GM18868 (cell line): ENCODE data around the gene PXN.
"Not testable (repeated sequence)": the region's sequence is repeated elsewhere in the genome, so short reads cannot be mapped to it uniquely, and the experiment has no call there.

ENCODE experiments used
- ATAC-seq: cut with Tn5 transposase; IDR thresholded peaks from one replicate; pipeline ENCODE4 v1.9.1; 2021; ENCODE audit warnings: mild to moderate bottlenecking, moderate library complexity; ENCODE audit not compliant: unreplicated experiment

PXN gene

GRCh38 chr12:120227233-120228040 lies 38.1 kb downstream of the PXN start:
- ATAC-seq, result no peak

GRCh38 chr12:120225852-120226640 lies 39.5 kb downstream of the PXN start:
- ATAC-seq, result no peak

GRCh38 chr12:120225200-120225558 lies 40.4 kb downstream of the PXN start:
- no peak for ATAC-seq

- ATAC-seq, result peak; percentile 47
Measured at GRCh38 chr12:120224304-120225199, 41.0 kb downstream of the PXN start.

- no peak for ATAC-seq
Measured at GRCh38 chr12:120223458-120224303, 41.8 kb downstream of the PXN start.

- no peak for ATAC-seq
Measured at GRCh38 chr12:120222288-120222832, 43.2 kb downstream of the PXN start.

GRCh38 chr12:120221576-120221900 lies 44.0 kb downstream of the PXN start:
- ATAC-seq, result no peak

- no peak for ATAC-seq
Measured at GRCh38 chr12:120220838-120221575, 44.5 kb downstream of the PXN start.

- no peak for ATAC-seq
Measured at GRCh38 chr12:120218680-120219606, 46.6 kb downstream of the PXN start.

- no peak for ATAC-seq
Measured at GRCh38 chr12:120216742-120217605, 48.6 kb downstream of the PXN start.

- no peak for ATAC-seq
Measured at GRCh38 chr12:120215766-120216735, 49.5 kb downstream of the PXN start.

GRCh38 chr12:120215357-120215735 lies 50.2 kb downstream of the PXN start:
- no peak for ATAC-seq

- no peak for ATAC-seq
Measured at GRCh38 chr12:120214626-120215356, 50.7 kb downstream of the PXN start.

- ATAC-seq, result no peak
Measured at GRCh38 chr12:120213758-120214157, 51.8 kb downstream of the PXN start.

GRCh38 chr12:120213182-120213581 lies 52.3 kb downstream of the PXN start:
- ATAC-seq, result not testable (repeated sequence)

- no peak for ATAC-seq
Measured at GRCh38 chr12:120212301-120212700, 53.2 kb downstream of the PXN start.
